Mesendoderm (in vitro differentiated cells): ENCODE results near the gene KIF5A.
"Not testable (repeated sequence)": the region's sequence is repeated elsewhere in the genome, so short reads cannot be mapped to it uniquely, and the experiment has no call there.

ENCODE experiments used
- DNase-seq: peaks from one replicate; pipeline ENCODE4 v3.0.0; 2013
- H2AK5ac ChIP-seq: 2 replicates; pipeline ENCODE4 v1.6.1; 2013; ENCODE audit warnings: low read length, inconsistent platforms
- H2BK120ac ChIP-seq: 2 replicates; pipeline ENCODE4 v1.6.1; 2013; ENCODE audit warnings: low read depth, mild to moderate bottlenecking, low read length, moderate library complexity, mixed read lengths
- H2BK15ac ChIP-seq: replicated peaks from 2 replicates; pipeline ENCODE4 v1.6.1; 2013; ENCODE audit warnings: low read depth, mild to moderate bottlenecking, moderate library complexity
- H2BK5ac ChIP-seq: 2 replicates; pipeline ENCODE4 v1.6.1; 2013; ENCODE audit warnings: low read length, inconsistent platforms
- H3K18ac ChIP-seq: 2 replicates; pipeline ENCODE4 v1.6.1; 2013; ENCODE audit warnings: mild to moderate bottlenecking, low read length, mixed read lengths
- H3K23ac ChIP-seq: one replicate; pipeline ENCODE4 v1.6.1; 2013; ENCODE audit warnings: low read length
- H3K27ac ChIP-seq: 2 replicates; pipeline ENCODE4 v1.5.1; 2013; ENCODE audit warnings: low read depth, mild to moderate bottlenecking, inconsistent platforms, low read length, moderate library complexity
- H3K27me3 ChIP-seq: 2 replicates; pipeline ENCODE4 v1.6.1; 2013; ENCODE audit warnings: low read length, control low read depth, mild to moderate bottlenecking, inconsistent platforms; ENCODE audit not compliant: insufficient read depth, poor library complexity
- H3K36me3 ChIP-seq: 2 replicates; pipeline ENCODE4 v1.6.1; 2013; ENCODE audit warnings: low read length, inconsistent platforms; ENCODE audit not compliant: control insufficient read depth, insufficient read depth
- H3K4ac ChIP-seq: one replicate; pipeline ENCODE4 v1.6.1; 2013; ENCODE audit warnings: low read depth, mild to moderate bottlenecking, low read length, moderate library complexity
- H3K4me1 ChIP-seq: 2 replicates; pipeline ENCODE4 v1.6.1; 2013; ENCODE audit warnings: low read depth, low read length, inconsistent platforms; ENCODE audit not compliant: control insufficient read depth
- H3K4me2 ChIP-seq: 2 replicates; pipeline ENCODE4 v1.6.1; 2013; ENCODE audit warnings: low read length
- H3K4me3 ChIP-seq: 2 replicates; pipeline ENCODE4 v1.5.1; 2013; ENCODE audit warnings: mild to moderate bottlenecking, low read length
- H3K56ac ChIP-seq: one replicate; pipeline ENCODE4 v1.6.1; 2013; ENCODE audit warnings: low read length
- H3K79me1 ChIP-seq: 2 replicates; pipeline ENCODE4 v1.6.1; 2013; ENCODE audit warnings: low read length, inconsistent platforms
- H3K79me2 ChIP-seq: 2 replicates; pipeline ENCODE4 v1.6.1; 2013; ENCODE audit warnings: mild to moderate bottlenecking, low read length; ENCODE audit not compliant: control insufficient read depth, insufficient read depth
- H3K9ac ChIP-seq: 2 replicates; pipeline ENCODE4 v1.6.1; 2013; ENCODE audit warnings: low read length, inconsistent platforms
- H4K5ac ChIP-seq: one replicate; pipeline ENCODE4 v1.6.1; 2013; ENCODE audit warnings: low read length
- H4K8ac ChIP-seq: one replicate; pipeline ENCODE4 v1.6.1; 2013; ENCODE audit warnings: low read depth, mild to moderate bottlenecking, control low read depth, low read length, moderate library complexity
- WGBS: extraction: QIAGEN DNeasy Blood & Tissue Kit; methylation state at CpG from one replicate; pipeline ENCODE4 v1.1.7; 2013; ENCODE audit warnings: low lambda C conversion rate, missing lambda C conversion rate; ENCODE audit not compliant: insufficient coverage; ENCODE audit errors: extremely low coverage; 5-methylcytosine and 5-hydroxymethylcytosine counted together

KIF5A gene

DNA sequence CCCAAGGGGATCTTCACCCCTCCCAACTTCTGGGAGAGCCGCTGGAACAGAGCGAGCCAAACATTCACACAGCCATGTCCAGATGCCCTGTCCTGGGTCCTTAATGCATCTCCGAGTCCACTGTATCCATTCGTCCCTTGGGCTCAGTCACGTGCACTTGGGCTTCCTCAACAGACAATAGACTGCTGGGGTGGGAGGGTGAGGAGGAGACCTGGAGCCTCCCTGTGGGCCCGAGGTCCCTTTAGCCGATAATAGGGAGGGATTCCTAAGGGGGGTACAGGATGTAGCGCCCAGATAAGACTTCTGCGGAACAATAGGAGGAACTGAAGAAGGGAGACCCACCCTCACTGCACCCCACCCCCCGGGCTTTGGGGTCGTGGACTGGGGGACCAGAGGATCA lies 68.1 kb downstream of the KIF5A start:
- WGBS, result no CpG with 5 or more reads among the region's 11 CpGs
- H4K5ac ChIP-seq, result no peak overlapping the region
- H3K36me3 ChIP-seq, result no peaks in the 10 kb centered on the region

DNA sequence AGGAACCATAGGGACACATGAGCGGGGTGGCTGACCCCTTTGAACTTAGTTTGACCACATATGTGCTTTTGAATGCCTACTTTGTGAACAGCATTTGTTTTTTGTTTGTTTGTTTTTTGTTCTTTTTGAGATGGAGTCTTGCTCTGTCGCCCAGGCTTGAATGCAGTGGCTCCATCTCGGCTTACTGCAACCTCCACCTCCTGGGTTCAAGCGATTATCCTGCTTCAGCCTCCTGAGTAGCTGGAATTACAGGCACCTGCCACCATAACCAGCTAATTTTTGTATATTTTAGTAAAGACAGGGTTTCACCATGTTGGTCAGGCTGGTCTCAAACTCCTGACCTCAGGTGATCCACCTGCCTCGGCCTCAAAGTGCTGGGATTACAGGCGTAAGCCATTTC lies 68.6 kb downstream of the KIF5A start:
- H4K5ac ChIP-seq, H2BK15ac ChIP-seq, H3K4me1 ChIP-seq, H2BK5ac ChIP-seq, H3K79me2 ChIP-seq, H3K4me2 ChIP-seq, H3K4ac ChIP-seq, H3K36me3 ChIP-seq, H3K9ac ChIP-seq, H3K79me1 ChIP-seq, H2AK5ac ChIP-seq, DNase-seq, H3K27ac ChIP-seq, H3K56ac ChIP-seq, H3K23ac ChIP-seq, H3K4me3 ChIP-seq, H4K8ac ChIP-seq, H2BK120ac ChIP-seq, H3K18ac ChIP-seq: not testable (repeated sequence)
- H3K27me3 ChIP-seq, result peaks cover 64% of the 10 kb centered on the region
- no CpG with 5 or more reads among the region's 6 CpGs for WGBS

More for the DNA sequence above, 68.1 kb downstream of the KIF5A start:
- Histone ChIP-seq H3K79me2 (no peaks in the 10 kb centered on the region), H3K56ac (no peak overlapping the region), H3K27ac (no peak overlapping the region), H3K23ac (no peak overlapping the region), H3K18ac (no peak overlapping the region), H3K27me3 (peaks cover 66% of the 10 kb centered on the region), H3K4me3 (no peak overlapping the region), H3K9ac (no peak overlapping the region), H3K4me2 (no peak overlapping the region), H2BK5ac (no peak overlapping the region), H4K8ac (no peak overlapping the region), H3K4ac (no peak overlapping the region), H2BK120ac (no peak overlapping the region), H2BK15ac (no peak overlapping the region), H2AK5ac (no peak overlapping the region), H3K4me1 (peaks cover 2% of the 10 kb centered on the region), H3K79me1 (no peaks in the 10 kb centered on the region)
- peak; percentile 15 for DNase-seq

GRCh38 chr12:57618966-57619433 lies 69.2 kb downstream of the KIF5A start:
- H3K27ac ChIP-seq, result no peak overlapping the region

GRCh38 chr12:57619434-57620244 lies 69.8 kb downstream of the KIF5A start:
- Histone ChIP-seq H3K9ac (peak overlapping the region; percentile 29), H3K56ac (peak overlapping the region; percentile 45), H2AK5ac (no peak overlapping the region), H3K79me2 (no peaks in the 10 kb centered on the region), H3K4ac (no peak overlapping the region), H3K36me3 (no peaks in the 10 kb centered on the region), H3K27ac (no peak overlapping the region), H3K23ac (no peak overlapping the region), H3K4me2 (peak overlapping the region; percentile 24), H3K4me1 (no peaks in the 10 kb centered on the region), H2BK5ac (no peak overlapping the region), H3K27me3 (peaks cover 71% of the 10 kb centered on the region), H4K5ac (no peak overlapping the region), H4K8ac (no peak overlapping the region), H2BK15ac (no peak overlapping the region), H3K79me1 (no peaks in the 10 kb centered on the region), H3K4me3 (no peak overlapping the region), H2BK120ac (no peak overlapping the region), H3K18ac (no peak overlapping the region)
- WGBS, result no CpG with 5 or more reads among the region's 46 CpGs
- DNase-seq, result peak; percentile 60

More at GRCh38 chr12:57618966-57619433, 69.2 kb downstream of the KIF5A start:
- Histone ChIP-seq H3K36me3 (no peaks in the 10 kb centered on the region), H3K27me3 (peaks cover 64% of the 10 kb centered on the region), H3K79me2 (no peaks in the 10 kb centered on the region), H2BK15ac (no peak overlapping the region), H2BK120ac (no peak overlapping the region), H4K8ac (no peak overlapping the region), H4K5ac (no peak overlapping the region), H3K4me3 (no peak overlapping the region), H2AK5ac (no peak overlapping the region), H3K4me2 (no peak overlapping the region), H3K23ac (no peak overlapping the region), H3K79me1 (no peaks in the 10 kb centered on the region), H3K18ac (no peak overlapping the region), H2BK5ac (no peak overlapping the region), H3K56ac (no peak overlapping the region), H3K4me1 (no peaks in the 10 kb centered on the region), H3K4ac (no peak overlapping the region), H3K9ac (no peak overlapping the region)
- no CpG with 5 or more reads among the region's 16 CpGs for WGBS
- no peak for DNase-seq

DNA sequence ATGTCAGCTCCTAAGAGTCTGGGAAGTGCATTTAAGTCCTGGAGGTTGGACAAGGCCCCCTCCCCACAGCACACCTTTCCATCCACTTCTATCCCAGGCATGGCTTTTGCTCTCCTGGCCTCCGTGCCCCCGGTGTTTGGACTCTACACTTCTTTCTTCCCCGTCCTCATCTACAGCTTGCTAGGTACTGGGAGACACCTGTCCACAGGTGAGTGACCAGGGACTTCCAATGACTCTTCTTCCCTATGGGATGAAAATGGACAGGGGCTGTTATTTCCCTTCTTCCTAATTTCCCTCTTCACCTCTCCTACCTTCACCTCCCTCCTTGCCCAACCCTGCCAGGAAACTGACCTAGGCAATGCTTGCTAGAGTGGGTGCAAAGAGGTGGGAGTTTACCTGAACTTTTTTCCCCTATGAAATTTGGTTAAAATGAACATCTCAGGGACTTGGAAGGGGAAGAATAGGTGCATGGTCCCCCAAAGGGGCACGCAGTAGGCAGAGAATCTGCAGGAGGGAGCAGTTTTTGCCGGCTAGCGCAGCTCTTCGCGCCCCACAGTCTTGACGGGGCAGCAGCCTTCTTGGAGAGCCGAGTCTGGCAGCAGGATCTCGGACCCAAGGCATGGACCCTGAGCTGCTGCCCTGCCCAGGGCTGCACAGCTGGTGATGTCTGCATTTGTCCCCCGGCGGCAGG lies 70.5 kb downstream of the KIF5A start:
- Histone ChIP-seq H3K4me1 (no peaks in the 10 kb centered on the region), H2BK5ac (no peak overlapping the region), H3K79me2 (no peaks in the 10 kb centered on the region), H4K5ac (no peak overlapping the region), H2AK5ac (no peak overlapping the region), H4K8ac (no peak overlapping the region), H3K4me2 (no peak overlapping the region), H2BK15ac (no peak overlapping the region), H3K27me3 (peaks cover 70% of the 10 kb centered on the region), H3K56ac (no peak overlapping the region), H3K18ac (no peak overlapping the region), H3K23ac (no peak overlapping the region), H3K4me3 (no peak overlapping the region), H3K4ac (no peak overlapping the region), H3K36me3 (no peaks in the 10 kb centered on the region), H3K9ac (no peak overlapping the region), H3K27ac (no peak overlapping the region), H2BK120ac (no peak overlapping the region), H3K79me1 (no peaks in the 10 kb centered on the region)
- WGBS, result no CpG with 5 or more reads among the region's 13 CpGs
- no peak for DNase-seq
